SU-DHL-6 (cell line): ENCODE data around the gene CISD3.

Experiments used
- CTCF ChIP-seq: fragments of 200-600 bp; sonication (generic); IDR thresholded peaks from one replicate; pipeline ENCODE4 v1.5.1; 2017; ENCODE audit warnings: antibody characterized with exemption, mild to moderate bottlenecking, low read length, moderate library complexity; ENCODE audit not compliant: insufficient read depth, poor library complexity, severe bottlenecking
- EZH2phosphoT487 ChIP-seq: fragments of 200-600 bp; sonication (generic), shearing (Covaris generic); conservative IDR thresholded peaks from 2 replicates; pipeline ENCODE4 v1.6.1; 2018; ENCODE audit warnings: mild to moderate bottlenecking, antibody characterized with exemption, low read length, moderate library complexity, mixed read lengths

GRCh38 chr17:38710985-38711384 lies 19.2 kb upstream of the CISD3 start:
- TF ChIP-seq CTCF (no peak), EZH2phosphoT487 (no peak)
